Subcutaneous adipose tissue (tissue), 4 donors: ENCODE data around the gene NUDT3. TPM values are rescaled to one million over a fixed set of nuclear protein-coding genes. Genes with fewer than 3 reads are reported as not detected.

Source experiments
- total RNA-seq, 4 donors: library from RNA; depleted of rRNA; stranded (reverse); fragments of >200 nt; gene quantifications; one replicate each; pipeline ENCODE4 v1.1.0, GENCODE V29; 2016
- TF ChIP-seq, protein P1 (sequence below): fragments of 450-650 bp; IDR thresholded peaks from one replicate; pipeline ENCODE4 v1.5.1; 2016; ENCODE audit warnings: low read depth, mild to moderate bottlenecking, control low read depth, antibody characterized with exemption, moderate library complexity

NUDT3 gene
- total RNA-seq, 4 donors from 2014 or later = 27.2 to 33.5 (median 30.5) TPM

GRCh38 chr6:34360556-34360955 lies 31.9 kb downstream of the NUDT3 start:
- TF ChIP-seq, protein P1, sequence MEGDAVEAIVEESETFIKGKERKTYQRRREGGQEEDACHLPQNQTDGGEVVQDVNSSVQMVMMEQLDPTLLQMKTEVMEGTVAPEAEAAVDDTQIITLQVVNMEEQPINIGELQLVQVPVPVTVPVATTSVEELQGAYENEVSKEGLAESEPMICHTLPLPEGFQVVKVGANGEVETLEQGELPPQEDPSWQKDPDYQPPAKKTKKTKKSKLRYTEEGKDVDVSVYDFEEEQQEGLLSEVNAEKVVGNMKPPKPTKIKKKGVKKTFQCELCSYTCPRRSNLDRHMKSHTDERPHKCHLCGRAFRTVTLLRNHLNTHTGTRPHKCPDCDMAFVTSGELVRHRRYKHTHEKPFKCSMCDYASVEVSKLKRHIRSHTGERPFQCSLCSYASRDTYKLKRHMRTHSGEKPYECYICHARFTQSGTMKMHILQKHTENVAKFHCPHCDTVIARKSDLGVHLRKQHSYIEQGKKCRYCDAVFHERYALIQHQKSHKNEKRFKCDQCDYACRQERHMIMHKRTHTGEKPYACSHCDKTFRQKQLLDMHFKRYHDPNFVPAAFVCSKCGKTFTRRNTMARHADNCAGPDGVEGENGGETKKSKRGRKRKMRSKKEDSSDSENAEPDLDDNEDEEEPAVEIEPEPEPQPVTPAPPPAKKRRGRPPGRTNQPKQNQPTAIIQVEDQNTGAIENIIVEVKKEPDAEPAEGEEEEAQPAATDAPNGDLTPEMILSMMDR = no peak

DNA sequence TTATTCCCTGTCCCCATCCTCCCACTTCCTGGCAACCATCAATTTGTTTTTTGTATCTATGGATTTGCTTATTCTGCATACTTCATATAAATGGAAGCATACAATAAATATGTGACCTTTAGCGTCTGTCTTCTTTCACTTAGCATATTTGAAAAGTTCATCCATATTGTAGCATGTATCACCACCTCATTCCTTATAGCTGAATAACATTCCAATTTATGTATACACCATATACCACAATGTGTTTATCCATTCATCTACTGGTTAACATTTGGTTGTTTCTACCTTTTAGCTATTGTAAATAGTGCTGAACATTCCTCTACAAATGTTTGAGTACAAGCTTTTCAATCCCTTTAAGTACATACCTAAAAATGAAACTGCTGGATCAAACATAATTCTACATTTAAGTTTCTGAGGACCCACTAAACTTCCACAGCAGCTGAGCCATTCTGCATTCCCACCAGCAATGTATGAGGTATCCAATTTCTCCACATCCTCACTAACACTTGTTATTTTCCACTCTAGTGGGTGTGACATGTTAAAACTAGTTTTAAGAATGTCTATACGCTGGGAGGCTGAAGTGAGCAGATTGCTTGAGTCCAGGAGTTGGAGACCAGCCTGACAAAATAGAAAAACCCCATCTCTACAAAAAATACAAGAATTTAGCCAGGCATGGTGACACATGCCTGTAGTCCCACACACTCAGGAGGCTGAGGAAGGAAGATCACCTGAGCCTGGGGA lies 32.9 kb downstream of the NUDT3 start:
- TF ChIP-seq, protein P1 = no peak

GRCh38 chr6:34358389-34358905 lies 34.0 kb downstream of the NUDT3 start:
- TF ChIP-seq, protein P1 = no peak

GRCh38 chr6:34357937-34358336 lies 34.5 kb downstream of the NUDT3 start:
- TF ChIP-seq, protein P1 = no peak

GRCh38 chr6:34355889-34356288 lies 36.6 kb downstream of the NUDT3 start:
- TF ChIP-seq, protein P1 = no peak

DNA sequence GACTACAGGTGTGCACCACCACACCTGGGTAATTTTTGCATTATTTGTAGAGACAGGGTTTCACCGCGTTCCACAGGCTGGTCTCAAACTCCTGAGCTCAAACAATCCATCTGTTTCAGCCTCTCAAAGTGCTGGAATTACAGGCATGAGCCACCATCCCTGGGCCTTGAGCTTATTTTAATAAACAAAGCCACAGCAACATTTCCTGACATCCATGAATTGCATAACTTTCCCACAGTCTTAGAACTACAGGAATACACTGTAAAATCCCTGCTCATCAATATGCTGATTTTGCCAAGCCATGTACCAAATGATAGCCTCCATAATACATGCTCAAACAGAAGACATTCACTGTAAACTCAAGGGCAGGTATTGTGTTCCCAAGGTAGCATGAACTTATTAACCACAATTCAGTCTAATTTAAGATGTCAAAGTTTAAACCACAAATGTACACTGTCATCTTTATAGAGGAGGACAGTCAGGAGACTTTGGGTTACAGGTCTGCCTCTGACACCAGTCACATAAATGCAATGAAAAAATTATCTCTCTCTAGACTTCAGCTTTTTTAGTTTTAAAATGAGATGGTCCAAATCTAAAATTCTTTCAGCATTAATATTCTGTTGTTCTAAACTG lies 40.0 kb downstream of the NUDT3 start:
- TF ChIP-seq, protein P1 = no peak

DNA sequence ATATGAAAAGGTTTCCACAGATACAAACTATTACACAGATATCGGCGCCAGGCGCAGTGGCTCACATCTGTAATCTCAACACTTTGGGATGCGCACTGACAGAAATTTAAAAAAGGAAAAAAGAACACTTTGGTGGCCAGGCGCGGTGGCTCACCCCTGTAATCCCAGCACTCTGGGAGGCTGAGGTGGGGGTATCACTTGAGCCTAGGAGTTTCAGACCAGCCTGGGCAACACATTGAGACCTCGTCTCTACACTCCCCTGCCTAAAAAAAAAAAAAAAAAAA lies 41.6 kb downstream of the NUDT3 start:
- TF ChIP-seq, protein P1 = no peak
